GM21576 (cell line): ENCODE results near the gene ZNF776.
"Not testable (repeated sequence)": the region's sequence is repeated elsewhere in the genome, so short reads cannot be mapped to it uniquely, and the experiment has no call there.

Experiments used
- ATAC-seq: cut with Tn5 transposase; IDR thresholded peaks from one replicate; pipeline ENCODE4 v1.9.1; 2021; ENCODE audit warnings: mild to moderate bottlenecking, moderate library complexity; ENCODE audit not compliant: unreplicated experiment

The ZNF776 gene

GRCh38 chr19:57776764-57777296 lies 30.2 kb downstream of the ZNF776 start:
- ATAC-seq, result no peak

- no peak for ATAC-seq
These were observed 31.7 kb downstream of the ZNF776 start for GRCh38 chr19:57778336-57778735.

- ATAC-seq, result no peak
These were observed 32.7 kb downstream of the ZNF776 start for GRCh38 chr19:57779220-57779845.

- no peak for ATAC-seq
These were observed 39.7 kb downstream of the ZNF776 start for GRCh38 chr19:57786286-57786685.

- no peak for ATAC-seq
These were observed 40.3 kb downstream of the ZNF776 start for GRCh38 chr19:57786906-57787305.

GRCh38 chr19:57788114-57788692 lies 41.6 kb downstream of the ZNF776 start:
- no peak for ATAC-seq

GRCh38 chr19:57789288-57789687 lies 42.7 kb downstream of the ZNF776 start:
- ATAC-seq, result no peak

GRCh38 chr19:57796580-57796979 lies 50.0 kb downstream of the ZNF776 start:
- not testable (repeated sequence) for ATAC-seq

GRCh38 chr19:57800696-57801095 lies 54.1 kb downstream of the ZNF776 start:
- no peak for ATAC-seq

- no peak for ATAC-seq
These were observed 55.7 kb downstream of the ZNF776 start for GRCh38 chr19:57802269-57802668.

- no peak for ATAC-seq
These were observed 56.6 kb downstream of the ZNF776 start for GRCh38 chr19:57803265-57803593.

- ATAC-seq, result no peak
These were observed 57.1 kb downstream of the ZNF776 start for GRCh38 chr19:57803594-57804325.

- ATAC-seq, result no peak
These were observed 60.9 kb downstream of the ZNF776 start for GRCh38 chr19:57807541-57807940.
